Upper lobe of left lung (tissue), 6 donors: ENCODE measurements around the gene OR2D3. TPM values are rescaled to one million over a fixed set of nuclear protein-coding genes. Genes with fewer than 3 reads are reported as not detected.
A peak's percentile ranks its signal among the peaks of the same experiment; 100 is the strongest.
"Not testable (repeated sequence)": the region's sequence is repeated elsewhere in the genome, so short reads cannot be mapped to it uniquely, and the experiment has no call there.

Source experiments
- ATAC-seq, 2 donors: fragments of 200-7000 bp; cut with Tn5 transposase; one replicate each; pipeline ENCODE4 v1.9.1; 2022; ENCODE audit warnings: mild to moderate bottlenecking in 2 of 2, moderate library complexity in 2 of 2; ENCODE audit not compliant: low FRiP score in 2 of 2
- DNase-seq, 2 donors: peaks; one replicate each; pipeline ENCODE4 v3.0.0-alpha.2; 2019 to 2020
- H3K27ac ChIP-seq, 4 donors: fragments of 200-600 bp; sonication (generic); one replicate each; pipeline ENCODE4 v1.5.1; 2016 to 2019
- H3K27me3 ChIP-seq, 4 donors: fragments of 200-600 bp; sonication (generic); one replicate each; pipeline ENCODE4 v1.5.1; 2017 to 2019
- H3K36me3 ChIP-seq, 4 donors: fragments of 200-600 bp; sonication (generic); one replicate each; pipeline ENCODE4 v1.5.1; 2016 to 2019
- H3K4me1 ChIP-seq, 4 donors: fragments of 200-600 bp; sonication (generic); one replicate each; pipeline ENCODE4 v1.5.1; 2018 to 2019
- H3K4me3 ChIP-seq, 4 donors: fragments of 200-600 bp; sonication (generic); one replicate each; pipeline ENCODE4 v1.5.1; 2017 to 2019; ENCODE audit warnings: mild to moderate bottlenecking in 2 of 4, moderate library complexity in 1 of 4
- H3K9me3 ChIP-seq, 4 donors: fragments of 200-600 bp; sonication (generic); one replicate each; pipeline ENCODE4 v1.5.1; 2018 to 2019
- EP300 ChIP-seq, 4 donors: sonication (generic); formaldehyde crosslinking; IDR thresholded peaks; one replicate each; pipeline ENCODE4 v1.5.1; 2017; ENCODE audit warnings: antibody characterized with exemption in 4 of 4, control low read depth in 2 of 4
- POLR2A ChIP-seq, 4 donors: fragments of 450-650 bp; IDR thresholded peaks; one replicate each; pipeline ENCODE4 v1.5.1; 2016 to 2017; ENCODE audit warnings: antibody characterized with exemption in 4 of 4, mild to moderate bottlenecking in 2 of 4
- POLR2AphosphoS5 ChIP-seq, 2 donors: sonication (generic); formaldehyde crosslinking; IDR thresholded peaks; one replicate each; pipeline ENCODE4 v1.5.1; 2017; ENCODE audit warnings: antibody characterized with exemption in 2 of 2
- WGBS, 2 donors: methylation state at CpG; one replicate each; pipeline ENCODE4 v1.1.5; 2017 to 2018; 5-methylcytosine and 5-hydroxymethylcytosine counted together
- total RNA-seq, 6 donors: library from RNA; depleted of rRNA in 4 of 6; stranded (reverse); fragments of >200 nt in 4 of 6; gene quantifications; one replicate each; pipeline versions ENCODE4 v1.1.0 to v1.2.1, GENCODE V29; 2016 to 2021
- TF ChIP-seq, protein P1 (sequence below), 6 experiments: fragments of 450-650 bp in 4 of 6; fragments of 200-600 bp in 2 of 6; sonication (generic) in 2 of 6; IDR thresholded peaks; one replicate each; pipeline ENCODE4 v1.5.1; 2016 to 2019; ENCODE audit warnings: antibody characterized with exemption in 6 of 6
- donor health status: DM: no; HTN: no; CAD: no; lungs with moderate emphysema.
- donor health status: DM: no; HTN: yes; CAD: no; lungs with severe emphysema.

Gene OR2D3
- total RNA-seq, 6 donors from 2014 or later, result not detected

DNA sequence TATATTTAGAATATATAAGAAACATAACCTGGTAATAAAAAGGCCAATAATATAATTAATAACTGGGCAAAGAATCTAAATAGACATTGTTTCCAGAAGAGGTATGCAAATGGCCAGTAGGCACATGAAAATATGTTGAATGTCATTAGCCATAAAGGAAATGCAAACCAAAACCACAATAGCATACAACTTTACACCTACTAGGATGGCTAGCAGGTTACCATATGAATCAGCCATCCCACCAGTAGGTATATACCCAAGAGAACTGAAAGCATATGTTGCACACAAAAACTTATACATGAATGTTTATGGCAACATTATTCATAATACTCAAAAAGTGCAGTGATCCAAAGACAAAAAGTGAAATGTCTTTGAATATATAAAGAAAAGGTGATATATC lies 25.8 kb upstream of the OR2D3 start:
- no peak overlapping the region for H3K27ac ChIP-seq
- TF ChIP-seq, protein P1, sequence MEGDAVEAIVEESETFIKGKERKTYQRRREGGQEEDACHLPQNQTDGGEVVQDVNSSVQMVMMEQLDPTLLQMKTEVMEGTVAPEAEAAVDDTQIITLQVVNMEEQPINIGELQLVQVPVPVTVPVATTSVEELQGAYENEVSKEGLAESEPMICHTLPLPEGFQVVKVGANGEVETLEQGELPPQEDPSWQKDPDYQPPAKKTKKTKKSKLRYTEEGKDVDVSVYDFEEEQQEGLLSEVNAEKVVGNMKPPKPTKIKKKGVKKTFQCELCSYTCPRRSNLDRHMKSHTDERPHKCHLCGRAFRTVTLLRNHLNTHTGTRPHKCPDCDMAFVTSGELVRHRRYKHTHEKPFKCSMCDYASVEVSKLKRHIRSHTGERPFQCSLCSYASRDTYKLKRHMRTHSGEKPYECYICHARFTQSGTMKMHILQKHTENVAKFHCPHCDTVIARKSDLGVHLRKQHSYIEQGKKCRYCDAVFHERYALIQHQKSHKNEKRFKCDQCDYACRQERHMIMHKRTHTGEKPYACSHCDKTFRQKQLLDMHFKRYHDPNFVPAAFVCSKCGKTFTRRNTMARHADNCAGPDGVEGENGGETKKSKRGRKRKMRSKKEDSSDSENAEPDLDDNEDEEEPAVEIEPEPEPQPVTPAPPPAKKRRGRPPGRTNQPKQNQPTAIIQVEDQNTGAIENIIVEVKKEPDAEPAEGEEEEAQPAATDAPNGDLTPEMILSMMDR (IDR thresholded peaks at IDR 0.05), result no peak
- TF ChIP-seq EP300 (IDR thresholded peaks at IDR 0.05) (no peak), POLR2A (IDR thresholded peaks at IDR 0.05) (no peak), POLR2AphosphoS5 (IDR thresholded peaks at IDR 0.05) (no peak)

DNA sequence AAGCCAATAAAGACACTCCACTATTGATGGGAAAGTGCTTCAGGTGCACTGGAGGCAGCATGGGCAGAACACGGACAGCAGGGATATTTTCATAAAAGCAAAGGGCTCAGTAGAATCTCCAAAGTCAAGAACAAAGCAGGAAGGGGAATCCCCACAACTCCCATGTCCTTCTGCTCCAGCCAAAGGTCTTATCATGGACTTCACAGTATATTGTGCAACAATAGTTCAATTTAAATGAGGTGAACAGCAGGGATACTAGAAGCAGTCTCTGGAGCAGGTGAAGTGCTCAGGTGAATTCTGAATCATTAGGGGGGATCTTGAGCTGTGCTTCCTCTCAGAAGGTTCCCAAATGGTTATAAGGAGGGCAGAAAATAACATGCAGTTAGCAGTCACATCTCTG lies 21.9 kb upstream of the OR2D3 start:
- TF ChIP-seq POLR2A (IDR thresholded peaks at IDR 0.05), result no peak
- TF ChIP-seq, protein P1 (IDR thresholded peaks at IDR 0.05), result no peak
- TF ChIP-seq EP300 (IDR thresholded peaks at IDR 0.05), result no peak
- no peak for TF ChIP-seq POLR2AphosphoS5 (IDR thresholded peaks at IDR 0.05)
- DNase-seq (no peak), ATAC-seq (no peak)
- WGBS, 2 donors, result 59 to 69% methylated on average over 1 of the region's 1 CpG
- H3K27ac ChIP-seq, result no peak overlapping the region
- H3K4me3 ChIP-seq, result no peak overlapping the region
- no peaks in the 10 kb centered on the region for H3K4me1 ChIP-seq
- no peaks in the 10 kb centered on the region for H3K36me3 ChIP-seq
- H3K27me3 ChIP-seq, result no peaks in the 10 kb centered on the region
- no peaks in the 10 kb centered on the region for H3K9me3 ChIP-seq

More for the DNA sequence above, 25.8 kb upstream of the OR2D3 start:
- no peak for DNase-seq
- Histone ChIP-seq H3K36me3 (no peaks in the 10 kb centered on the region), H3K4me1 (no peaks in the 10 kb centered on the region), H3K4me3 (no peak overlapping the region), H3K9me3 (no peaks in the 10 kb centered on the region), H3K27me3 (no peaks in the 10 kb centered on the region)
- no peak for ATAC-seq

DNA sequence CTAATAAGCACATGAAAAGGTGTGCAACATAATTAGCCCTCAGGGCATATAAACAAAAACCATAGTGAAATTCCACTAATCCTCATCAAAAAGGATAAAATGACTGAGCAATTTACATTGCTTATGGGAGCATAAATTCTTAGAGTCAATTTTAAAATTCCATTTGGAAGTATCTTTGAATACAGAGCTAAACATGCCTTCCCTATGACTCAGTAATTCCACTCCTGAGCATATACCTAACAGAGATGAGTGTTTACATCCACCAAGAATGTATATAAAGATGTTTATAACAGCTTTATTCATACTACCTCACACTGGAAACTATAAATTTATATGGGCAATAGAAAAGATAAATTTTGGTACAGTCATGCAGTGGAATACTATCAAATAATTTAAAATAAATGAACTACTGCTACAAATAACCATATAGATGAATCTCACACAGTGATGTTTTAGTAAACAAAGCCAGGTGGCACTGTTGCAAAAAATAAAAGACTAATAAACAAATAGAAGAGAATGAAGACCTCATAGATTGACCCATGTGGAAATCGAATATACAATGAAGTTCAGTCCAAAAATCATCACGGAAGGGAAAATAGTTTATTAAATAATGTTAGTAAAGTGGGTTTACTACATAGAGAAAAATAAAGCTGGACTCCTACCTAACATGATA lies 20.3 kb upstream of the OR2D3 start:
- Histone ChIP-seq H3K27me3 (no peaks in the 10 kb centered on the region), H3K4me1 (no peaks in the 10 kb centered on the region), H3K27ac (no peak overlapping the region), H3K4me3 (no peak overlapping the region), H3K36me3 (no peaks in the 10 kb centered on the region), H3K9me3 (no peaks in the 10 kb centered on the region)
- WGBS, 2 donors, result 57 to 82% methylated on average over 2 of the region's 2 CpGs
- ATAC-seq (no peak), DNase-seq (no peak)
- TF ChIP-seq, protein P1 (IDR thresholded peaks at IDR 0.05), result no peak

DNA sequence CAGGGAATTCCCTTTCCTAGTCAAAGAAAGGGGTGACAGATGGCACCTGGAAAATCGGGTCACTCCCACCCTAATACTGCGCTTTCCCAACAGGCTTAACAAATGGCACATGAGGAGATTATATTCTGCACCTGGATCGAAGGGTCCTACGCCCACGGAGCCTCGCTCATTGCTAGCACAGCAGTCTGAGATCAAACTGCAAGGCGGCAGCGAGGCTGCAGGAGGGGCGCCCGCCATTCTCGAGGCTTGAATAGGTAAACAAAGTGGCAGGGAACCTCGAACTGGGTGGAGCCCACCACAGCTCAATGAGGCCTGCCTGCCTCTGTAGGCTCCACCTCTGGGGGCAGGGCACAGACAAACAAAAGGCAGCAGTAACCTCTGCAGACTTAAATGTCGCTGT lies 16.0 kb upstream of the OR2D3 start:
- H3K27ac ChIP-seq, H3K36me3 ChIP-seq, H3K4me1 ChIP-seq, H3K27me3 ChIP-seq, H3K9me3 ChIP-seq, H3K4me3 ChIP-seq, ATAC-seq: not testable (repeated sequence)
- peak in 1 of 2 donors; percentile 56 for DNase-seq
- 82 to 91% methylated on average over 12 to 13 of the region's 13 CpGs for WGBS, 2 donors

DNA sequence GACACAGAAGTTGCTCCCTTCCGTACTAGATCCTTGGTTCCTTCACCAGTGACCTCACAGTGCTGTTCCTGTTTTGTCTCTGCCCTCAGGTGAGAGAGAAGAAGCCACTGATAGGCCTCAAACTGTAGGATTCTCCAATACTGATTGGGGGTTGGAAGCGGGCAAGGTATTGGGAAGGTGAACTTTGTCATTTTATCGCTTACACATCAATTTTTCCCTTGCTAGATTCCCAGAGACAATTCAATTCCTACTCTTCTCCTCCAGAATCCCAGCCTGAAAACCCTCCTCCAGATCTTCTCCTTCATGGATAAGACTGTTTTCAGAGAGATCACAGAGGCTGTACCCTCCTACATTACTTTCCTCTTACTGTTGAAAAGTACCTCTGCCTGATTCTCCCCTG lies 9.4 kb upstream of the OR2D3 start:
- DNase-seq (no peak), ATAC-seq (no peak)
- Histone ChIP-seq H3K27ac (no peak overlapping the region), H3K9me3 (no peaks in the 10 kb centered on the region), H3K4me1 (no peaks in the 10 kb centered on the region), H3K4me3 (no peak overlapping the region), H3K27me3 (no peaks in the 10 kb centered on the region), H3K36me3 (no peaks in the 10 kb centered on the region)
- TF ChIP-seq, protein P1 (IDR thresholded peaks at IDR 0.05), result no peak
- TF ChIP-seq EP300 (IDR thresholded peaks at IDR 0.05), result no peak
- TF ChIP-seq POLR2A (IDR thresholded peaks at IDR 0.05), result no peak
- no peak for TF ChIP-seq POLR2AphosphoS5 (IDR thresholded peaks at IDR 0.05)
- 92% methylated on average over 3 of the region's 3 CpGs for WGBS, 2 donors
